ENCODE data around the gene NAA40. TPM values are rescaled to one million over a fixed set of nuclear protein-coding genes. Genes with fewer than 3 reads are reported as not detected.
A peak's percentile ranks its signal among the peaks of the same experiment; 100 is the strongest.

NAA40 gene
- total and polyA plus RNA-seq, 2 of the 13 experiments (the other 11 are each of a cell fraction or from before 2014, with no cell fraction given), result 11.1 to 17.9 TPM

DNA sequence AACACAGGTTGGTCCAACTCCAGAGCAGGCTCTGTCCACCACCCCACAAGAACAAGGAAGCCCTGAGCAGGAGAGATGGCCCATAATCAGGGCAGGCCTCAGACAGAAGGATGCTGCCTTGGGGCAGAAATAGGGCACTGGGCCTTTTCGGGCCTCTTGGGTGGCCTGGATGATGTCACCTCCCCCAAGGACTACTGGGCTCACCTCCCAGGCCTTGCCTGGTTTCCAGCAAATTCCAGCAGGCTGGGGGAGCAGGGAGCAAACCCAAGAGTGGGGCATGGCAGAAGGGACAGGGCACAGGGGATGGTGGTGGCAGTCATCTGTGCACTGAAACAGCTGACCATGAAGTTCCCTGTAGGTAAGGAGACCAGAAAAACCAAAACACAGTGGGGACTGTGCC, 5.3 kb upstream of the NAA40 start (continued):
- TF ChIP-seq, protein P1, sequence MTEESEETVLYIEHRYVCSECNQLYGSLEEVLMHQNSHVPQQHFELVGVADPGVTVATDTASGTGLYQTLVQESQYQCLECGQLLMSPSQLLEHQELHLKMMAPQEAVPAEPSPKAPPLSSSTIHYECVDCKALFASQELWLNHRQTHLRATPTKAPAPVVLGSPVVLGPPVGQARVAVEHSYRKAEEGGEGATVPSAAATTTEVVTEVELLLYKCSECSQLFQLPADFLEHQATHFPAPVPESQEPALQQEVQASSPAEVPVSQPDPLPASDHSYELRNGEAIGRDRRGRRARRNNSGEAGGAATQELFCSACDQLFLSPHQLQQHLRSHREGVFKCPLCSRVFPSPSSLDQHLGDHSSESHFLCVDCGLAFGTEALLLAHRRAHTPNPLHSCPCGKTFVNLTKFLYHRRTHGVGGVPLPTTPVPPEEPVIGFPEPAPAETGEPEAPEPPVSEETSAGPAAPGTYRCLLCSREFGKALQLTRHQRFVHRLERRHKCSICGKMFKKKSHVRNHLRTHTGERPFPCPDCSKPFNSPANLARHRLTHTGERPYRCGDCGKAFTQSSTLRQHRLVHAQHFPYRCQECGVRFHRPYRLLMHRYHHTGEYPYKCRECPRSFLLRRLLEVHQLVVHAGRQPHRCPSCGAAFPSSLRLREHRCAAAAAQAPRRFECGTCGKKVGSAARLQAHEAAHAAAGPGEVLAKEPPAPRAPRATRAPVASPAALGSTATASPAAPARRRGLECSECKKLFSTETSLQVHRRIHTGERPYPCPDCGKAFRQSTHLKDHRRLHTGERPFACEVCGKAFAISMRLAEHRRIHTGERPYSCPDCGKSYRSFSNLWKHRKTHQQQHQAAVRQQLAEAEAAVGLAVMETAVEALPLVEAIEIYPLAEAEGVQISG (CRISPR knock-in tag; IDR thresholded peaks at IDR 0.05), result no peak
- no peak for TF ChIP-seq NFATC3 (CRISPR knock-in tag; IDR thresholded peaks at IDR 0.05)
- no peak for TF ChIP-seq ZNF75D (CRISPR knock-in tag; IDR thresholded peaks at IDR 0.05; ENCODE audit: borderline replicate concordance)
- TF ChIP-seq, protein P2, sequence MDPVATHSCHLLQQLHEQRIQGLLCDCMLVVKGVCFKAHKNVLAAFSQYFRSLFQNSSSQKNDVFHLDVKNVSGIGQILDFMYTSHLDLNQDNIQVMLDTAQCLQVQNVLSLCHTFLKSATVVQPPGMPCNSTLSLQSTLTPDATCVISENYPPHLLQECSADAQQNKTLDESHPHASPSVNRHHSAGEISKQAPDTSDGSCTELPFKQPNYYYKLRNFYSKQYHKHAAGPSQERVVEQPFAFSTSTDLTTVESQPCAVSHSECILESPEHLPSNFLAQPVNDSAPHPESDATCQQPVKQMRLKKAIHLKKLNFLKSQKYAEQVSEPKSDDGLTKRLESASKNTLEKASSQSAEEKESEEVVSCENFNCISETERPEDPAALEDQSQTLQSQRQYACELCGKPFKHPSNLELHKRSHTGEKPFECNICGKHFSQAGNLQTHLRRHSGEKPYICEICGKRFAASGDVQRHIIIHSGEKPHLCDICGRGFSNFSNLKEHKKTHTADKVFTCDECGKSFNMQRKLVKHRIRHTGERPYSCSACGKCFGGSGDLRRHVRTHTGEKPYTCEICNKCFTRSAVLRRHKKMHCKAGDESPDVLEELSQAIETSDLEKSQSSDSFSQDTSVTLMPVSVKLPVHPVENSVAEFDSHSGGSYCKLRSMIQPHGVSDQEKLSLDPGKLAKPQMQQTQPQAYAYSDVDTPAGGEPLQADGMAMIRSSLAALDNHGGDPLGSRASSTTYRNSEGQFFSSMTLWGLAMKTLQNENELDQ (CRISPR knock-in tag; IDR thresholded peaks at IDR 0.05; ENCODE audit: borderline replicate concordance), result no peak

DNA sequence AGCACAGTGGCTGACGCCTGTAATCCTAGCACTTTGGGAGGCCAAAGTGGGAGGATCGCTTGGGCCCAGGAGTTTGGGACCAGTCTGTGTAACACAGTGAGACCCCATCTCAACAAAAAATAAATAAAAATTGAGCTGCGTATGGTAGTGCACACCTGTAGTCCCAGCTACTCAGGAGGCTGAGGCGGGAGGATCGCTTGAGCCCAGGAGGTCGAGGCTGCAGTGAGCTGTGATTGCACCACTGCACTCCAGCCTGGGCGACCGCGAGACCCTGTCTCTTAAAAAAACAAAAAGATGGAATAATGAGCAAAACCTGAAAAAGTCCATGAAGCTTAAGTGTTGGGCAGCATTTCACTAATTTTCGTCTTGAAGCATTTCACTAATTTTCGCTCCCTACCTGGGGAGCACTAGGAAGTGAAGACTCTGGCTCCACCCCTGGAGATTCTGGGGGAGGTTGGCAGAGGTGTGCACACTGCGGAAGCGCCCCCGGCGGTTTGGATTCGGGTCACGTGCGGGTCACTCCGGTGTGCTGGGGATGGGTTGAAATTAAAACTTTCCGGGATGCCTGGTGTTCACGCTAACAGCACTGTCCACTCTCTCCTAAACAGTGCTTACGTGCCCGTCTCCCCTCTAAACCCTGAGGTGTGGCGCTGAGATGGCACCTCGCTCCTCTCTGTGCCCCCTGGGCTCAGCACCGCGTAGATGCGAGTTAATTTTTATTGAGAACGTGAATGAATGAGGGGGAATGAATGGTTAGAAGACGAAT, 906 bp upstream of the NAA40 start:
- FAIRE-seq, result peak; percentile 39
- Histone ChIP-seq H2AFZ (ENCODE audit: low read length) (peak overlapping the region; percentile 83), H3K27ac (ENCODE audit: extremely low read length, insufficient read depth, low read length) (peak overlapping the region; percentile 46), H3K79me2 (ENCODE audit: insufficient read depth, low read length) (peaks cover 24% of the 10 kb centered on the region), H3K9ac (ENCODE audit: insufficient read depth, low read depth, low read length) (peak overlapping the region; percentile 50), H3K36me3 (replicated peaks in 1 of 2; ENCODE audit: control insufficient read depth in 1 of 2, insufficient read depth in 2 of 2, low read length in 2 of 2) (no peaks in the 10 kb centered on the region), H3K27me3 (ENCODE audit: control insufficient read depth in 1 of 2, insufficient read depth in 2 of 2, low read length in 2 of 2) (no peaks in the 10 kb centered on the region; a peak in 1 of 5 replicates), H4K20me1 (ENCODE audit: insufficient read depth, low read length) (no peaks in the 10 kb centered on the region), H3K4me1 (ENCODE audit: insufficient read depth, low read length) (peaks cover 41% of the 10 kb centered on the region), H3K4me2 (ENCODE audit: low read depth, low read length) (peak overlapping the region; percentile 93), H3K9me3 (ENCODE audit: low read length) (no peaks in the 10 kb centered on the region), H3K4me3 (replicated peaks in 1 of 3; ENCODE audit: insufficient read depth in 1 of 3, low read depth in 2 of 3, low read length in 3 of 3) (peak overlapping the region; percentile 65 to 82 (median 66))
- intact Hi-C loops (cut with micrococcal nuclease; ENCODE audit: unreplicated experiment), result loop anchor here (2.0 kb wide), 1 partner anchor 21 kb away; the partner anchor contains the start of gene RCOR2
- in situ Hi-C loops (cut with HindIII; ENCODE audit: extremely low pct_ligation_motif_present, low pct_unique_long_range_greater_than_20kb), result no loop called here
- peak; percentile 59 for ATAC-seq
- WGBS (ENCODE audit: low lambda C conversion rate), result 9% methylated on average over 29 of the region's 30 CpGs
- ChIA-PET POLR2A (no interaction called here), CTCF (ENCODE audit: low intra/inter-chr PET ratio, low total read pairs) (no interaction called here)
- no TSS peak for BruUV-seq (replicated peaks)
- DNase-seq (ENCODE audit: low spot score), result no peak
- TF ChIP-seq ZFYVE20 (CRISPR knock-in tag; IDR thresholded peaks at IDR 0.05; ENCODE audit: borderline replicate concordance, low read depth) (no peak), NFE2 (CRISPR knock-in tag; IDR thresholded peaks at IDR 0.05) (no peak), PCBP1 (IDR thresholded peaks at IDR 0.05; ENCODE audit: borderline replicate concordance, low read depth, low read length) (no peak), JDP2 (CRISPR knock-in tag; IDR thresholded peaks at IDR 0.05; ENCODE audit: borderline replicate concordance) (no peak), RARG (CRISPR knock-in tag; IDR thresholded peaks at IDR 0.05; ENCODE audit: low read depth) (no peak), HNRNPK (IDR thresholded peaks at IDR 0.05; ENCODE audit: low read depth, low read length, poor library complexity, severe bottlenecking) (no peak), PHF8 (CRISPR knock-in tag; IDR thresholded peaks at IDR 0.05) (no peak), CHD4 (IDR thresholded peaks at IDR 0.05; ENCODE audit: borderline replicate concordance, low read length) (no peak), KDM5A (IDR thresholded peaks at IDR 0.05; ENCODE audit: borderline replicate concordance, low read length) (no peak)
- TF ChIP-seq, protein P3, sequence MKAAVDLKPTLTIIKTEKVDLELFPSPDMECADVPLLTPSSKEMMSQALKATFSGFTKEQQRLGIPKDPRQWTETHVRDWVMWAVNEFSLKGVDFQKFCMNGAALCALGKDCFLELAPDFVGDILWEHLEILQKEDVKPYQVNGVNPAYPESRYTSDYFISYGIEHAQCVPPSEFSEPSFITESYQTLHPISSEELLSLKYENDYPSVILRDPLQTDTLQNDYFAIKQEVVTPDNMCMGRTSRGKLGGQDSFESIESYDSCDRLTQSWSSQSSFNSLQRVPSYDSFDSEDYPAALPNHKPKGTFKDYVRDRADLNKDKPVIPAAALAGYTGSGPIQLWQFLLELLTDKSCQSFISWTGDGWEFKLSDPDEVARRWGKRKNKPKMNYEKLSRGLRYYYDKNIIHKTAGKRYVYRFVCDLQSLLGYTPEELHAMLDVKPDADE (CRISPR knock-in tag; IDR thresholded peaks at IDR 0.05), result no peak
- TF ChIP-seq, protein P4, sequence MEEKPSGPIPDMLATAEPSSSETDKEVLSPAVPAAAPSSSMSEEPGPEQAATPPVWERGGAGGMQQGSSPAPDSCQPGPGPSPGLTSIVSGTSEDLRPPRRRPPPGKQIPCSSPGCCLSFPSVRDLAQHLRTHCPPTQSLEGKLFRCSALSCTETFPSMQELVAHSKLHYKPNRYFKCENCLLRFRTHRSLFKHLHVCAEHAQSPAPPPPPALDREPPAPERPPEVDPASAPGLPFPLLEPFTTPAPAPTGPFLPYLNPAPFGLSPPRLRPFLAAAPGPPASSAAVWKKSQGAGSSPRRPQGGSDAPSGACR (CRISPR knock-in tag; IDR thresholded peaks at IDR 0.05), result no peak
